Suprapubic skin (tissue), 4 donors: ENCODE results near the gene YEATS4. TPM values are rescaled to one million over a fixed set of nuclear protein-coding genes. Genes with fewer than 3 reads are reported as not detected.
"Not testable (repeated sequence)": the region's sequence is repeated elsewhere in the genome, so short reads cannot be mapped to it uniquely, and the experiment has no call there.

Experiments
- DNase-seq, 2 donors: peaks; one replicate each; pipeline ENCODE4 v3.0.0-alpha.2; 2019; ENCODE audit warnings: low spot score in 2 of 2
- H3K27ac ChIP-seq: fragments of 200-600 bp; sonication (generic); one replicate; pipeline ENCODE4 v1.5.1; 2019
- H3K27me3 ChIP-seq: fragments of 200-600 bp; sonication (generic); one replicate; pipeline ENCODE4 v1.5.1; 2019
- H3K36me3 ChIP-seq: fragments of 200-600 bp; sonication (generic); one replicate; pipeline ENCODE4 v1.5.1; 2019
- H3K4me1 ChIP-seq: fragments of 200-600 bp; sonication (generic); one replicate; pipeline ENCODE4 v1.5.1; 2019
- H3K4me3 ChIP-seq: fragments of 200-600 bp; sonication (generic); one replicate; pipeline ENCODE4 v1.5.1; 2019; ENCODE audit warnings: mild to moderate bottlenecking
- H3K9me3 ChIP-seq: fragments of 200-600 bp; sonication (generic); one replicate; pipeline ENCODE4 v1.5.1; 2019
- EP300 ChIP-seq: sonication (generic); formaldehyde crosslinking; IDR thresholded peaks from one replicate; pipeline ENCODE4 v1.6.1; 2017; ENCODE audit warnings: antibody characterized with exemption
- POLR2A ChIP-seq, 2 donors: fragments of 450-650 bp; IDR thresholded peaks; one replicate each; pipeline ENCODE4 v1.6.1; 2017; ENCODE audit warnings: antibody characterized with exemption in 2 of 2, mild to moderate bottlenecking in 2 of 2, moderate library complexity in 2 of 2
- POLR2AphosphoS5 ChIP-seq, 3 donors: sonication (generic); formaldehyde crosslinking; IDR thresholded peaks; one replicate each; pipeline ENCODE4 v1.6.1; 2017; ENCODE audit warnings: antibody characterized with exemption in 3 of 3
- WGBS: methylation state at CpG from one replicate; pipeline ENCODE4 v1.1.5; 2018; 5-methylcytosine and 5-hydroxymethylcytosine counted together
- total RNA-seq, 4 donors: library from RNA; depleted of rRNA; stranded (reverse); fragments of >200 nt; gene quantifications; one replicate each; pipeline ENCODE4 v1.1.0, GENCODE V29; 2016
- TF ChIP-seq, protein P1 (sequence below), 2 donors: fragments of 200-600 bp in 1 of 2; fragments of 450-650 bp in 1 of 2; sonication (generic) in 1 of 2; IDR thresholded peaks; one replicate each; pipeline ENCODE4 v1.5.1; 2016 to 2019; ENCODE audit warnings: antibody characterized with exemption in 2 of 2, mild to moderate bottlenecking in 1 of 2, moderate library complexity in 1 of 2

Gene YEATS4
- 10 to 100 TPM; 12.4 to 19.5 (median 14.2) TPM for total RNA-seq

GRCh38 chr12:69359531-69360347 lies at the start of gene YEATS4:
TSS of gene YEATS4 (plus strand) at chr12:69359743. CDS start at chr12:69359973, 230 bp downstream.
- peak; percentile 84 to 88 for DNase-seq
- H3K4me3 ChIP-seq = peak within 1 kb of the TSS; percentile 69
- TF ChIP-seq POLR2AphosphoS5 (IDR thresholded peaks at IDR 0.05) (peak in 1 of 3 donors; percentile 25), POLR2A (IDR thresholded peaks at IDR 0.05) (peak in 1 of 2 donors; percentile 32)
- TF ChIP-seq, protein P1, sequence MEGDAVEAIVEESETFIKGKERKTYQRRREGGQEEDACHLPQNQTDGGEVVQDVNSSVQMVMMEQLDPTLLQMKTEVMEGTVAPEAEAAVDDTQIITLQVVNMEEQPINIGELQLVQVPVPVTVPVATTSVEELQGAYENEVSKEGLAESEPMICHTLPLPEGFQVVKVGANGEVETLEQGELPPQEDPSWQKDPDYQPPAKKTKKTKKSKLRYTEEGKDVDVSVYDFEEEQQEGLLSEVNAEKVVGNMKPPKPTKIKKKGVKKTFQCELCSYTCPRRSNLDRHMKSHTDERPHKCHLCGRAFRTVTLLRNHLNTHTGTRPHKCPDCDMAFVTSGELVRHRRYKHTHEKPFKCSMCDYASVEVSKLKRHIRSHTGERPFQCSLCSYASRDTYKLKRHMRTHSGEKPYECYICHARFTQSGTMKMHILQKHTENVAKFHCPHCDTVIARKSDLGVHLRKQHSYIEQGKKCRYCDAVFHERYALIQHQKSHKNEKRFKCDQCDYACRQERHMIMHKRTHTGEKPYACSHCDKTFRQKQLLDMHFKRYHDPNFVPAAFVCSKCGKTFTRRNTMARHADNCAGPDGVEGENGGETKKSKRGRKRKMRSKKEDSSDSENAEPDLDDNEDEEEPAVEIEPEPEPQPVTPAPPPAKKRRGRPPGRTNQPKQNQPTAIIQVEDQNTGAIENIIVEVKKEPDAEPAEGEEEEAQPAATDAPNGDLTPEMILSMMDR (IDR thresholded peaks at IDR 0.05) = no peak
- peak within 1 kb of the TSS; percentile 90 for H3K27ac ChIP-seq
- H3K27me3 ChIP-seq = no peaks in the 10 kb centered on the region
- H3K4me1 ChIP-seq = peaks cover 20% of the 10 kb centered on the region
- no peaks in the 10 kb centered on the region for H3K9me3 ChIP-seq
- under 1% methylated on average over 46 of the region's 70 CpGs for WGBS
- H3K36me3 ChIP-seq = no peaks in the 10 kb centered on the region

- 82% methylated on average over 3 of the region's 3 CpGs for WGBS
These were observed 46.3 kb upstream of the YEATS4 start for GRCh38 chr12:69313209-69313608.

GRCh38 chr12:69316784-69317183 lies 42.8 kb upstream of the YEATS4 start:
- peaks cover 11% of the 10 kb centered on the region for H3K9me3 ChIP-seq
- not testable (repeated sequence) for H3K4me3 ChIP-seq, DNase-seq, H3K4me1 ChIP-seq, H3K27me3 ChIP-seq, H3K27ac ChIP-seq, H3K36me3 ChIP-seq

More at GRCh38 chr12:69313209-69313608, 46.3 kb upstream of the YEATS4 start:
- DNase-seq = no peak
- Histone ChIP-seq H3K27me3 (no peaks in the 10 kb centered on the region), H3K27ac (no peak overlapping the region), H3K9me3 (peaks cover 8% of the 10 kb centered on the region), H3K4me3 (no peak overlapping the region), H3K4me1 (no peaks in the 10 kb centered on the region), H3K36me3 (no peaks in the 10 kb centered on the region)
- TF ChIP-seq EP300 (no peak), POLR2A (IDR thresholded peaks at IDR 0.05) (no peak), POLR2AphosphoS5 (IDR thresholded peaks at IDR 0.05) (no peak)
- TF ChIP-seq, protein P1 (IDR thresholded peaks at IDR 0.05) = no peak

- not testable (repeated sequence) for H3K36me3 ChIP-seq
- WGBS = 79% methylated on average over 2 of the region's 2 CpGs
These were observed 42.3 kb upstream of the YEATS4 start for GRCh38 chr12:69317233-69317632.

DNA sequence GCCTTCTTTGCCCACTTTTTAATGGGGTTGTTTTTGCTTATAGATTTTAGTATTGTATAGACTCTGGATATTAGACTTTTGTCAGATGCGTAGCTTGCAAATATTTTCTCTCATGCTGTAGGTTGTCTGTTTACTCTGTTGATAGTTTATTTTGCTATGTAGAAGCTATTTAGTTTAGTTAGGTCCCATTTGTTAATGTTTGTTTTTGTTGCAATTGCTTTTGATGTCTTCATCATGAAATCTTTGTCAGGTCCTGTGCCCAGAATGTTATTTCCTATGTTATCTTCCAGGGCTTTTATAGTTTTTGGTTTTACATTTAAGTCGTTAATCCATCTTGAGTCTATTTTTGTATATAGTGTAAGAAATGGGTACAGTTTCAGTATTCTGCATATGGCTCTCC lies 41.3 kb upstream of the YEATS4 start:
- Histone ChIP-seq H3K27me3 (no peaks in the 10 kb centered on the region), H3K36me3 (no peaks in the 10 kb centered on the region), H3K9me3 (peaks cover 11% of the 10 kb centered on the region), H3K4me1 (no peaks in the 10 kb centered on the region), H3K4me3 (no peak overlapping the region), H3K27ac (no peak overlapping the region)
- WGBS = 91% methylated on average over 2 of the region's 2 CpGs
- DNase-seq = no peak
- TF ChIP-seq POLR2AphosphoS5 (IDR thresholded peaks at IDR 0.05) (no peak), EP300 (no peak), POLR2A (IDR thresholded peaks at IDR 0.05) (no peak)
- TF ChIP-seq, protein P1 (IDR thresholded peaks at IDR 0.05) = no peak

More at GRCh38 chr12:69317233-69317632, 42.3 kb upstream of the YEATS4 start:
- not testable (repeated sequence) for H3K4me1 ChIP-seq, DNase-seq, H3K27me3 ChIP-seq, H3K27ac ChIP-seq, H3K4me3 ChIP-seq
- H3K9me3 ChIP-seq = peaks cover 11% of the 10 kb centered on the region

DNA sequence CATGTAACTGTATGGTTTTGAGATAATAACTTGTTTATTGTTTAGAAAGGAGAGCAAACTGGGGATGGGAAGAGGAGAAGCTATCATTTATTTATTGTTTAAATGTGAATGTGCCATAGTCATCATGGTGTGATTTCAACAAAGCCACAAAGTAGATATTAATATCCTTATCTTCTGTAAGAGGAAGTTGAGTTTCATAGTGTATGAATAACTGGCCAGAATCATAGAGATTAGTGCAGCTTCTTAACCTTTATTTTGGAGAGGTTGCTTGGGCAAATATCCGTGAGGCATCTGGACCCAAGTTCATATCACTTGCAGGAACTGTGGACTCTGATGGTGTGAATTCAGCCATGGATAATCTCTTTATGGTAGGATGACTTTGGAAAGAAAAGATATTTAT lies 38.2 kb upstream of the YEATS4 start:
- H3K4me1 ChIP-seq = no peaks in the 10 kb centered on the region
- TF ChIP-seq, protein P1 (IDR thresholded peaks at IDR 0.05) = no peak
- TF ChIP-seq POLR2AphosphoS5 (IDR thresholded peaks at IDR 0.05) (no peak), EP300 (no peak), POLR2A (IDR thresholded peaks at IDR 0.05) (no peak)
- peaks cover 7% of the 10 kb centered on the region for H3K9me3 ChIP-seq
- 94% methylated on average over 1 of the region's 1 CpG for WGBS
- no peak overlapping the region for H3K4me3 ChIP-seq
- no peak for DNase-seq
- no peaks in the 10 kb centered on the region for H3K27me3 ChIP-seq
- H3K27ac ChIP-seq = no peak overlapping the region
- no peaks in the 10 kb centered on the region for H3K36me3 ChIP-seq
